HG02870 (cell line): Measurements from ENCODE around the gene FHIT.
"Not testable (repeated sequence)": the region's sequence is repeated elsewhere in the genome, so short reads cannot be mapped to it uniquely, and the experiment has no call there.

ENCODE experiments used
- ATAC-seq: cut with Tn5 transposase; IDR thresholded peaks from one replicate; pipeline ENCODE4 v1.9.1; 2021; ENCODE audit warnings: mild to moderate bottlenecking, moderate library complexity; ENCODE audit not compliant: unreplicated experiment

The FHIT gene

GRCh38 chr3:61227799-61228198 is 23.5 kb downstream of the FHIT start:
- no peak for ATAC-seq

GRCh38 chr3:61226166-61226686 is 25.0 kb downstream of the FHIT start:
- no peak for ATAC-seq

GRCh38 chr3:61224823-61225222 is 26.4 kb downstream of the FHIT start:
- no peak for ATAC-seq

GRCh38 chr3:61223451-61223850 is 27.8 kb downstream of the FHIT start:
- ATAC-seq, result no peak

GRCh38 chr3:61222467-61222866 is 28.8 kb downstream of the FHIT start:
- no peak for ATAC-seq

- ATAC-seq, result no peak
These were observed 29.4 kb downstream of the FHIT start for GRCh38 chr3:61221759-61222362.

GRCh38 chr3:61218504-61218903 is 32.7 kb downstream of the FHIT start:
- no peak for ATAC-seq

GRCh38 chr3:61216171-61216570 is 35.1 kb downstream of the FHIT start:
- ATAC-seq, result not testable (repeated sequence)

- ATAC-seq, result no peak
These were observed 49.2 kb downstream of the FHIT start for GRCh38 chr3:61202086-61202485.

GRCh38 chr3:61201071-61201470 is 50.2 kb downstream of the FHIT start:
- ATAC-seq, result no peak

- no peak for ATAC-seq
These were observed 51.0 kb downstream of the FHIT start for GRCh38 chr3:61200270-61200669.

- ATAC-seq, result no peak
These were observed 51.4 kb downstream of the FHIT start for GRCh38 chr3:61199843-61200242.

- ATAC-seq, result no peak
These were observed 56.2 kb downstream of the FHIT start for GRCh38 chr3:61194892-61195538.

GRCh38 chr3:61192222-61192621 is 59.0 kb downstream of the FHIT start:
- no peak for ATAC-seq

- not testable (repeated sequence) for ATAC-seq
These were observed 61.0 kb downstream of the FHIT start for GRCh38 chr3:61190205-61190604.

- no peak for ATAC-seq
These were observed 65.2 kb downstream of the FHIT start for GRCh38 chr3:61186030-61186429.

GRCh38 chr3:61184956-61185355 is 66.3 kb downstream of the FHIT start:
- no peak for ATAC-seq

GRCh38 chr3:61182662-61183061 is 68.6 kb downstream of the FHIT start:
- peak; percentile 37 for ATAC-seq

- peak; percentile 97 for ATAC-seq
These were observed 69.4 kb downstream of the FHIT start for GRCh38 chr3:61181874-61182273.

GRCh38 chr3:61180206-61180605 is 71.0 kb downstream of the FHIT start:
- ATAC-seq, result no peak

GRCh38 chr3:61178167-61178566 is 73.1 kb downstream of the FHIT start:
- ATAC-seq, result no peak

- no peak for ATAC-seq
These were observed 73.8 kb downstream of the FHIT start for GRCh38 chr3:61177450-61177849.

GRCh38 chr3:61173676-61174075 is 77.6 kb downstream of the FHIT start:
- ATAC-seq, result no peak
